ENCODE data around the gene CD74. TPM values are rescaled to one million over a fixed set of nuclear protein-coding genes. Genes with fewer than 3 reads are reported as not detected.
A peak's percentile ranks its signal among the peaks of the same experiment; 100 is the strongest.

The CD74 gene
- total RNA-seq, 1 donor from 2014 or later = 41.3 TPM

- no peak for TF ChIP-seq CTCF (IDR thresholded peaks at IDR 0.05; ENCODE audit: unreplicated experiment)
- Mint-ChIP-seq H3K4me3 (ENCODE audit: low read depth) (no peak overlapping the region), H3K9me3 (ENCODE audit: low read depth) (no peaks in the 10 kb centered on the region), H3K27ac (no peak overlapping the region), H3K4me1 (ENCODE audit: low read depth) (peaks cover 3% of the 10 kb centered on the region), H3K27me3 (no peaks in the 10 kb centered on the region), H3K36me3 (ENCODE audit: insufficient read depth) (peaks cover 20% of the 10 kb centered on the region)
- DNase-seq (ENCODE audit: low spot score, unreplicated experiment) = no peak
These were observed 48.7 kb downstream of the CD74 start for GRCh38 chr5:150364004-150364403.

GRCh38 chr5:150363185-150363584 is 49.5 kb downstream of the CD74 start:
- peaks cover 20% of the 10 kb centered on the region for H3K36me3 Mint-ChIP-seq (ENCODE audit: insufficient read depth)
- H3K27ac Mint-ChIP-seq = no peak overlapping the region
- H3K9me3 Mint-ChIP-seq (ENCODE audit: low read depth) = no peaks in the 10 kb centered on the region
- peaks cover 8% of the 10 kb centered on the region for H3K4me1 Mint-ChIP-seq (ENCODE audit: low read depth)
- no peak overlapping the region for H3K4me3 Mint-ChIP-seq (ENCODE audit: low read depth)
- H3K27me3 Mint-ChIP-seq = no peaks in the 10 kb centered on the region
- TF ChIP-seq CTCF (IDR thresholded peaks at IDR 0.05; ENCODE audit: unreplicated experiment) = no peak
- no peak for DNase-seq (ENCODE audit: low spot score, unreplicated experiment)

- Mint-ChIP-seq H3K4me1 (ENCODE audit: low read depth) (peaks cover 17% of the 10 kb centered on the region), H3K36me3 (ENCODE audit: insufficient read depth) (peaks cover 17% of the 10 kb centered on the region), H3K27ac (no peak overlapping the region), H3K4me3 (ENCODE audit: low read depth) (no peak overlapping the region), H3K27me3 (no peaks in the 10 kb centered on the region), H3K9me3 (ENCODE audit: low read depth) (no peaks in the 10 kb centered on the region)
- no peak for DNase-seq (ENCODE audit: low spot score, unreplicated experiment)
- no peak for TF ChIP-seq CTCF (IDR thresholded peaks at IDR 0.05; ENCODE audit: unreplicated experiment)
These were observed 51.4 kb downstream of the CD74 start for GRCh38 chr5:150361301-150361700.

- peaks cover 10% of the 10 kb centered on the region for H3K36me3 Mint-ChIP-seq (ENCODE audit: insufficient read depth)
- H3K9me3 Mint-ChIP-seq (ENCODE audit: low read depth) = no peaks in the 10 kb centered on the region
- no peak for TF ChIP-seq CTCF (IDR thresholded peaks at IDR 0.05; ENCODE audit: unreplicated experiment)
- H3K27me3 Mint-ChIP-seq = peaks cover 12% of the 10 kb centered on the region
- H3K27ac Mint-ChIP-seq = peak overlapping the region; percentile 81
- no peak for DNase-seq (ENCODE audit: low spot score, unreplicated experiment)
- H3K4me3 Mint-ChIP-seq (ENCODE audit: low read depth) = peak overlapping the region; percentile 87
- H3K4me1 Mint-ChIP-seq (ENCODE audit: low read depth) = peaks cover 17% of the 10 kb centered on the region
These were observed 54.2 kb downstream of the CD74 start for GRCh38 chr5:150358261-150359095.

GRCh38 chr5:150357326-150358260 is 55.1 kb downstream of the CD74 start, which contains the start of gene TCOF1:
Gene TCOF1 (plus strand): TSS chr5:150357697. CDS start chr5:150357747, 50 bp downstream.
- TF ChIP-seq CTCF (IDR thresholded peaks at IDR 0.05; ENCODE audit: unreplicated experiment) = no peak
- H3K4me3 Mint-ChIP-seq (ENCODE audit: low read depth) = peak within 1 kb of the TSS; percentile 87
- peaks cover 12% of the 10 kb centered on the region for H3K27me3 Mint-ChIP-seq
- no peaks in the 10 kb centered on the region for H3K9me3 Mint-ChIP-seq (ENCODE audit: low read depth)
- H3K27ac Mint-ChIP-seq = peak within 1 kb of the TSS; percentile 89
- DNase-seq (ENCODE audit: low spot score, unreplicated experiment) = peak; percentile 96
- peaks cover 8% of the 10 kb centered on the region for H3K36me3 Mint-ChIP-seq (ENCODE audit: insufficient read depth)
- peaks cover 17% of the 10 kb centered on the region for H3K4me1 Mint-ChIP-seq (ENCODE audit: low read depth)
